H1 (cell line): ENCODE results near the gene NEDD4L. TPM values are rescaled to one million over a fixed set of nuclear protein-coding genes. Genes with fewer than 3 reads are reported as not detected.

Experiments
- CTCF ChIA-PET: fragments of 300-600 bp; sonication (Branson Sonifier 250); formaldehyde crosslinking; loops from one replicate; lab custom pipeline; 2021; ENCODE audit not compliant: partially characterized antibody; lab: Charles Lee
- POLR2A ChIA-PET: fragments of 300-600 bp; sonication (Branson Sonifier 250); formaldehyde crosslinking; loops from one replicate; lab custom pipeline; 2021; ENCODE audit warnings: inconsistent platforms; ENCODE audit not compliant: partially characterized antibody; lab: Charles Lee
- DNase-seq, 2 experiments: peaks; one replicate each; pipeline versions ENCODE4 v3.0.0 to v3.0.0-alpha.2; 2010 to 2022; ENCODE audit warnings: low spot score in 2 of 2, low read depth in 1 of 2, mixed read lengths in 1 of 2
- FAIRE-seq: peaks from 2 replicates; lab custom pipeline; 2011; peaks lifted over from hg19 to GRCh38; lab: Jason Lieb, UNC
- H2AFZ ChIP-seq: 2 replicates; pipeline ENCODE4 v1.8.1; 2012; ENCODE audit warnings: low read length, inconsistent platforms
- H2AK5ac ChIP-seq: 2 replicates; pipeline ENCODE4 v1.6.1; 2013; ENCODE audit warnings: low read depth, low read length
- H2BK120ac ChIP-seq: replicated peaks from 2 replicates; pipeline ENCODE3; 2013; ENCODE audit warnings: low read depth, low read length, inconsistent platforms
- H2BK12ac ChIP-seq: 2 replicates; pipeline ENCODE4 v1.6.1; 2013; ENCODE audit warnings: low read depth, low read length
- H2BK15ac ChIP-seq: 2 replicates; pipeline ENCODE4 v1.6.1; 2013; ENCODE audit warnings: low read length
- H2BK20ac ChIP-seq: 2 replicates; pipeline ENCODE4 v1.6.1; 2013; ENCODE audit warnings: low read length
- H2BK5ac ChIP-seq: 2 replicates; pipeline ENCODE4 v1.6.1; 2013; ENCODE audit warnings: low read depth, low read length
- H3K14ac ChIP-seq: 2 replicates; pipeline ENCODE4 v1.6.1; 2013; ENCODE audit warnings: inconsistent platforms; ENCODE audit not compliant: insufficient read length
- H3K18ac ChIP-seq: 2 replicates; pipeline ENCODE4 v1.6.1; 2013; ENCODE audit warnings: low read length; ENCODE audit errors: extremely low read depth
- H3K23ac ChIP-seq: 2 replicates; pipeline ENCODE4 v1.6.1; 2013; ENCODE audit warnings: inconsistent platforms; ENCODE audit not compliant: insufficient read length
- H3K23me2 ChIP-seq: 2 replicates; pipeline ENCODE4 v1.6.1; 2013; ENCODE audit warnings: low read depth, low read length
- H3K27ac ChIP-seq: 2 replicates; pipeline ENCODE4 v1.6.1; 2011; ENCODE audit warnings: low read depth, low read length, inconsistent platforms
- H3K27me3 ChIP-seq, 4 experiments: replicated peaks in 1 of 4; 1 replicate in 1 of 4; 2 replicates in 3 of 4; pipeline versions ENCODE4 v1.6.1 to v1.8.1; 2011 to 2013; ENCODE audit warnings: low read length in 3 of 4, mild to moderate bottlenecking in 3 of 4, inconsistent platforms in 2 of 4, mixed read lengths in 2 of 4, moderate library complexity in 1 of 4; ENCODE audit not compliant: control insufficient read depth in 3 of 4, insufficient read depth in 3 of 4; ENCODE audit errors: extremely low read depth in 1 of 4
- H3K36me3 ChIP-seq, 4 experiments: 2 replicates each; pipeline versions ENCODE4 v1.6.1 to v1.8.1; 2011 to 2013; ENCODE audit warnings: mild to moderate bottlenecking in 4 of 4, low read length in 3 of 4, moderate library complexity in 2 of 4, control low read depth in 1 of 4, inconsistent platforms in 1 of 4; ENCODE audit not compliant: insufficient read depth in 4 of 4, control insufficient read depth in 2 of 4
- H3K4ac ChIP-seq: replicated peaks from 2 replicates; pipeline ENCODE3; 2013; ENCODE audit warnings: low read length, low read depth, mixed read lengths, inconsistent platforms; ENCODE audit not compliant: insufficient read length
- H3K4me1 ChIP-seq, 4 experiments: replicated peaks in 1 of 4; 1 replicate in 1 of 4; 2 replicates in 3 of 4; pipeline versions ENCODE4 v1.6.1 to v1.8.1; 2011 to 2013; ENCODE audit warnings: low read length in 3 of 4, inconsistent platforms in 2 of 4, mixed read lengths in 1 of 4; ENCODE audit not compliant: insufficient read depth in 4 of 4, control insufficient read depth in 3 of 4
- H3K4me2 ChIP-seq, 2 experiments: 2 replicates each; pipeline versions ENCODE4 v1.6.1 to v1.8.1; 2011 to 2013; ENCODE audit warnings: low read depth in 2 of 2, low read length in 2 of 2, control low read depth in 1 of 2, inconsistent platforms in 1 of 2, mild to moderate bottlenecking in 1 of 2; ENCODE audit not compliant: insufficient read depth in 1 of 2
- H3K4me3 ChIP-seq, 4 experiments: fragments of 200-600, 300-600 bp in 1 of 4; sonication (generic), shearing (Covaris generic), sonication (Bioruptor Twin) in 1 of 4; 2 replicates each; pipeline versions ENCODE4 v1.5.1 to v1.8.1; 2011 to 2016; ENCODE audit warnings: low read length in 4 of 4, low read depth in 3 of 4, control low read depth in 2 of 4, inconsistent platforms in 2 of 4, mild to moderate bottlenecking in 2 of 4, mixed read lengths in 1 of 4, moderate library complexity in 1 of 4; ENCODE audit not compliant: insufficient read depth in 2 of 4; ENCODE audit errors: extremely low read depth in 1 of 4
- H3K56ac ChIP-seq: replicated peaks from 2 replicates; pipeline ENCODE3; 2013; ENCODE audit warnings: low read depth, mild to moderate bottlenecking, mixed read lengths, low read length, inconsistent platforms; ENCODE audit not compliant: insufficient read length
- H3K79me1 ChIP-seq: 2 replicates; pipeline ENCODE4 v1.6.1; 2013; ENCODE audit warnings: low read depth, low read length, control low read depth
- H3K79me2 ChIP-seq, 2 experiments: 2 replicates each; pipeline versions ENCODE4 v1.6.1 to v1.8.1; 2012 to 2013; ENCODE audit warnings: low read length in 2 of 2, mild to moderate bottlenecking in 2 of 2, inconsistent platforms in 1 of 2; ENCODE audit not compliant: insufficient read depth in 2 of 2, control insufficient read depth in 1 of 2
- H3K9ac ChIP-seq, 4 experiments: replicated peaks in 1 of 4; 1 replicate in 1 of 4; 2 replicates in 3 of 4; pipeline versions ENCODE4 v1.6.1 to v1.8.1; 2011 to 2013; ENCODE audit warnings: low read depth in 3 of 4, low read length in 3 of 4, control low read depth in 2 of 4, mild to moderate bottlenecking in 2 of 4, moderate library complexity in 2 of 4, inconsistent platforms in 1 of 4; ENCODE audit errors: extremely low read depth in 1 of 4
- H3K9me3 ChIP-seq, 2 experiments: 2 replicates each; pipeline versions ENCODE4 v1.6.1 to v1.8.1; 2012 to 2013; ENCODE audit warnings: mild to moderate bottlenecking in 2 of 2, moderate library complexity in 2 of 2, control low read depth in 1 of 2, inconsistent platforms in 1 of 2, low read depth in 1 of 2, low read length in 1 of 2, mixed read lengths in 1 of 2; ENCODE audit not compliant: insufficient read depth in 2 of 2
- H4K20me1 ChIP-seq, 2 experiments: replicated peaks in 1 of 2; 2 replicates each; pipeline versions ENCODE3 to v1.8.1; 2011 to 2013; ENCODE audit warnings: inconsistent platforms in 2 of 2, low read length in 2 of 2, mild to moderate bottlenecking in 1 of 2; ENCODE audit not compliant: insufficient read depth in 2 of 2, control insufficient read depth in 1 of 2
- H4K5ac ChIP-seq: 2 replicates; pipeline ENCODE4 v1.6.1; 2013; ENCODE audit warnings: low read length, low read depth, mixed read lengths, inconsistent platforms; ENCODE audit not compliant: insufficient read length
- H4K8ac ChIP-seq: 2 replicates; pipeline ENCODE4 v1.8.0; 2013; ENCODE audit warnings: mild to moderate bottlenecking, moderate library complexity, low read length, inconsistent platforms; ENCODE audit not compliant: insufficient read depth; ENCODE audit errors: extremely low read depth
- H4K91ac ChIP-seq: replicated peaks from 2 replicates; pipeline ENCODE3; 2013; ENCODE audit warnings: low read length, mixed read lengths, inconsistent platforms; ENCODE audit not compliant: insufficient read length
- CBX8 ChIP-seq: fragments of 300-800, 300-1000 bp; sonication (generic); IDR thresholded peaks from 2 replicates; pipeline ENCODE4 v1.7.1; 2016; ENCODE audit warnings: low read depth, low read length, borderline replicate concordance
- CTBP2 ChIP-seq: IDR thresholded peaks from 2 replicates; pipeline ENCODE4 v1.7.0; 2011; ENCODE audit warnings: borderline replicate concordance, mild to moderate bottlenecking, moderate library complexity, mixed read lengths, low read length; ENCODE audit not compliant: insufficient read depth, insufficient read length
- SIN3A ChIP-seq, 2 experiments: IDR thresholded peaks in 1 of 2; conservative IDR thresholded peaks in 1 of 2; 2 replicates each; pipeline ENCODE4 v1.6.1; 2011 to 2012; ENCODE audit warnings: low read length in 2 of 2, improper control_type of control experiment in 1 of 2, low read depth in 1 of 2, mild to moderate bottlenecking in 1 of 2
- SP1 ChIP-seq: IDR thresholded peaks from 2 replicates; pipeline ENCODE4 v1.6.1; 2011; ENCODE audit warnings: low read depth, low read length
- WGBS, 2 experiments: shearing (Covaris generic) in 1 of 2; methylation state at CpG; one replicate each; pipeline versions ENCODE4 v1.1.6 to v1.1.7; 2013 to 2015; ENCODE audit warnings: low lambda C conversion rate in 2 of 2, mixed read lengths in 2 of 2, inconsistent platforms in 1 of 2, low coverage in 1 of 2, missing lambda C conversion rate in 1 of 2; ENCODE audit not compliant: insufficient replicate concordance in 2 of 2, insufficient coverage in 1 of 2, insufficient read length in 1 of 2; ENCODE audit errors: extremely low coverage in 1 of 2, missing lambda C conversion rate in 1 of 2; 5-methylcytosine and 5-hydroxymethylcytosine counted together
- polyA plus RNA-seq, 7 experiments: library from polyadenylated mRNA; depleted of rRNA in 3 of 7; stranded (reverse) in 5 of 7; unstranded in 2 of 7; fragments of >200 nt in 5 of 7; fragments of 200-250 nt in 2 of 7; gene quantifications; 1 replicate in 5 of 7; 2 replicates in 1 of 7; 4 replicates in 1 of 7; pipeline versions ENCODE4 v1.2.1 to v1.2.3, GENCODE V29; 2011 to 2013; ENCODE audit warnings: missing spikeins in 2 of 7, mixed read lengths in 2 of 7
- total RNA-seq: library from RNA; stranded (reverse); fragmentation: NEBNext Ultra II Directional; extraction: Animal tissue kit (Norgen Biotek cat#: 25700); gene quantifications from 2 replicates; pipeline ENCODE4 v1.2.1, GENCODE V29; 2021

The NEDD4L gene
- total and polyA plus RNA-seq, 2 of the 8 experiments (the other 6 are each of a cell fraction or from before 2014, with no cell fraction given) = 37.3 to 69.8 TPM

GRCh38 chr18:58049000-58049688, 5.1 kb downstream of the NEDD4L start:
- Histone ChIP-seq H2AK5ac (no peak overlapping the region), H4K91ac (no peak overlapping the region), H2BK20ac (no peak overlapping the region), H3K23ac (no peak overlapping the region), H3K79me2 (peaks cover 11 to 71% of the 10 kb centered on the region in 2 experiments), H3K9ac (no peak overlapping the region), H4K20me1 (peaks cover 8 to 9% of the 10 kb centered on the region in 2 experiments), H3K36me3 (no peaks in the 10 kb centered on the region), H3K4me2 (no peak overlapping the region), H3K4ac (no peak overlapping the region), H3K27ac (no peak overlapping the region), H3K4me1 (peaks cover 3 to 12% (median 7%) of the 10 kb centered on the region in 4 experiments; a peak in 5 of 7 replicates), H3K79me1 (peaks cover 4% of the 10 kb centered on the region), H3K4me3 (no peak overlapping the region), H3K18ac (no peak overlapping the region), H2AFZ (no peak overlapping the region), H3K27me3 (no peaks in the 10 kb centered on the region; a peak in 1 of 7 replicates), H3K56ac (no peak overlapping the region), H3K14ac (no peak overlapping the region), H3K23me2 (peaks cover 6% of the 10 kb centered on the region), H4K5ac (no peak overlapping the region), H2BK12ac (no peak overlapping the region), H3K9me3 (no peaks in the 10 kb centered on the region), H2BK15ac (no peak overlapping the region), H2BK5ac (no peak overlapping the region), H2BK120ac (no peak overlapping the region), H4K8ac (no peak overlapping the region)
- 92% methylated on average over 6 of the region's 6 CpGs; no CpG with 5 or more reads in 1 of the 2 experiments for WGBS, 2 experiments
- no peak for FAIRE-seq
- POLR2A ChIA-PET = no interaction called here
- TF ChIP-seq CBX8 = no peak
- TF ChIP-seq SIN3A (conservative IDR thresholded peaks at IDR 0.05 in 1 of 2, IDR thresholded peaks at IDR 0.05 in 1 of 2; ENCODE audit: low read depth in 1 of 2, low read length in 2 of 2) = no peak
- no peak for TF ChIP-seq CTBP2
- TF ChIP-seq SP1 = no peak
- CTCF ChIA-PET = interaction anchor here (1.2 to 4.5 kb wide), 2 partner anchors 72 to 90 kb away, joined by 3 to 43 read pairs; no protein-coding TSS in a partner anchor
- DNase-seq = no peak
